Glomerular endothelial cell (primary cell): Measurements from ENCODE around the gene TMEM190. TPM values are rescaled to one million over a fixed set of nuclear protein-coding genes. Genes with fewer than 3 reads are reported as not detected.

Source experiments
- DNase-seq: peaks from one replicate; pipeline ENCODE4 v3.0.0-alpha.2; 2011; ENCODE audit warnings: low read depth, low spot score; ENCODE audit errors: extremely low read depth
- total RNA-seq: library from RNA; depleted of rRNA; stranded (reverse); fragments of >200 nt; gene quantifications from 2 replicates; pipeline ENCODE4 v1.2.3, GENCODE V29; 2015

TMEM190 gene
- total RNA-seq, 1 donor from 2014 or later: not detected

- no peak for DNase-seq
These were observed 25.9 kb upstream of the TMEM190 start for GRCh38 chr19:55350620-55351315.

- DNase-seq: no peak
These were observed 24.6 kb upstream of the TMEM190 start for GRCh38 chr19:55352040-55352439.

- no peak for DNase-seq
These were observed 24.0 kb upstream of the TMEM190 start for GRCh38 chr19:55352549-55353145.

- no peak for DNase-seq
These were observed 23.2 kb upstream of the TMEM190 start for GRCh38 chr19:55353356-55353802.

GRCh38 chr19:55353803-55354697 lies 22.6 kb upstream of the TMEM190 start:
- DNase-seq: no peak

- no peak for DNase-seq
These were observed 21.9 kb upstream of the TMEM190 start, which contains the start of gene COX6B2 for GRCh38 chr19:55354698-55355212. TSS of gene COX6B2 (minus strand) at chr19:55354719. CDS start at chr19:55354521, 198 bp downstream.

- DNase-seq: no peak
These were observed 21.3 kb upstream of the TMEM190 start for GRCh38 chr19:55355213-55355821.

- DNase-seq: no peak
These were observed 18.1 kb upstream of the TMEM190 start for GRCh38 chr19:55358493-55358892.

GRCh38 chr19:55358943-55359908 lies 17.4 kb upstream of the TMEM190 start:
- DNase-seq: no peak

GRCh38 chr19:55360902-55361301 lies 15.7 kb upstream of the TMEM190 start:
- DNase-seq: no peak

- no peak for DNase-seq
These were observed 14.2 kb upstream of the TMEM190 start for GRCh38 chr19:55362174-55362989.

- no peak for DNase-seq
These were observed 13.5 kb upstream of the TMEM190 start, which contains the start of gene GARIN5B for GRCh38 chr19:55362990-55363716. TSS of gene GARIN5B (minus strand) at chr19:55363260. CDS start at chr19:55363066, 194 bp downstream.

GRCh38 chr19:55365245-55365644 lies 11.4 kb upstream of the TMEM190 start:
- DNase-seq: no peak

- no peak for DNase-seq
These were observed 10.7 kb upstream of the TMEM190 start for GRCh38 chr19:55365964-55366363.

GRCh38 chr19:55366790-55367189 lies 9.8 kb upstream of the TMEM190 start:
- DNase-seq: no peak

GRCh38 chr19:55368106-55368505 lies 8.5 kb upstream of the TMEM190 start:
- DNase-seq: no peak

- no peak for DNase-seq
These were observed 7.7 kb upstream of the TMEM190 start for GRCh38 chr19:55368701-55369563.
